Progenitor cell of endocrine pancreas (in vitro differentiated cells): ENCODE results near the gene ITLN1. TPM values are rescaled to one million over a fixed set of nuclear protein-coding genes. Genes with fewer than 3 reads are reported as not detected.
"Not testable (repeated sequence)": the region's sequence is repeated elsewhere in the genome, so short reads cannot be mapped to it uniquely, and the experiment has no call there.

Experiments
- DNase-seq: peaks from one replicate; pipeline ENCODE4 v3.0.0; 2021; ENCODE audit warnings: low spot score; ENCODE audit not compliant: unreplicated experiment
- H3K27ac Mint-ChIP-seq: 2 replicates; pipeline ENCODE4 v1.8.0; 2021; ENCODE audit warnings: mild to moderate bottlenecking, moderate library complexity, mixed read lengths
- H3K27me3 Mint-ChIP-seq: 2 replicates; pipeline ENCODE4 v1.8.0; 2021; ENCODE audit warnings: mixed read lengths
- H3K36me3 Mint-ChIP-seq: 2 replicates; pipeline ENCODE4 v1.8.0; 2022; ENCODE audit warnings: mixed read lengths; ENCODE audit not compliant: insufficient read depth
- H3K4me1 Mint-ChIP-seq: 2 replicates; pipeline ENCODE4 v1.8.0; 2021; ENCODE audit warnings: low read depth, mixed read lengths
- H3K4me3 Mint-ChIP-seq: 2 replicates; pipeline ENCODE4 v1.8.0; 2021; ENCODE audit warnings: low read depth, mild to moderate bottlenecking, moderate library complexity, mixed read lengths
- H3K9me3 Mint-ChIP-seq: 2 replicates; pipeline ENCODE4 v1.8.0; 2021; ENCODE audit warnings: low read depth, mixed read lengths
- total RNA-seq: library from RNA; stranded (reverse); gene quantifications from 2 replicates; pipeline ENCODE4 v1.2.1, GENCODE V29; 2021
- TF ChIP-seq, protein P1 (sequence below): fragments of 200-600 bp; sonication (generic); IDR thresholded peaks from one replicate; pipeline ENCODE4 v1.5.0; 2021; ENCODE audit warnings: antibody characterized with exemption, mild to moderate bottlenecking; ENCODE audit not compliant: unreplicated experiment

The ITLN1 gene
- total RNA-seq, 1 donor from 2014 or later, result not detected

DNA sequence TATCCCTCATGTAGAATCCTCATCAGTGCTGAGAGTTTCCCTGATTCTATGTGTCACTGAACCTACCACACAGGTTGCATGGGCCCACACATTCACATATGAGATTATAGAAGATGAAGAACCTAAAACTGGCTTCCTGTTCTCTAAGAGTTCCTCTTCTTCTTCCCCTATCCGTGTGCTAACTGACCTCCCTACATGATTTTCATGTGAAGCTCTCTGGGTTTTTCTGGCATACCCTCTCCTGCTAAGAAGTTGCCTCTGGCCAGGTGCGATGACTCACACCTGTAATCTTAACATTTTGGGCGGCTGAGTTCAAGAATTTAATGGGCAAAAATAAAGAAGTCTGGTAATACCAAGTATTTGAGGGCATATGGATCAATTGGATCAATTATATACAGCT is 16.8 kb downstream of the ITLN1 start:
- Mint-ChIP-seq H3K36me3 (no peaks in the 10 kb centered on the region), H3K27ac (no peak overlapping the region), H3K27me3 (peaks cover 5% of the 10 kb centered on the region), H3K4me3 (no peak overlapping the region), H3K9me3 (peaks cover under 1% of the 10 kb centered on the region), H3K4me1 (peaks cover 22% of the 10 kb centered on the region)
- TF ChIP-seq, protein P1, sequence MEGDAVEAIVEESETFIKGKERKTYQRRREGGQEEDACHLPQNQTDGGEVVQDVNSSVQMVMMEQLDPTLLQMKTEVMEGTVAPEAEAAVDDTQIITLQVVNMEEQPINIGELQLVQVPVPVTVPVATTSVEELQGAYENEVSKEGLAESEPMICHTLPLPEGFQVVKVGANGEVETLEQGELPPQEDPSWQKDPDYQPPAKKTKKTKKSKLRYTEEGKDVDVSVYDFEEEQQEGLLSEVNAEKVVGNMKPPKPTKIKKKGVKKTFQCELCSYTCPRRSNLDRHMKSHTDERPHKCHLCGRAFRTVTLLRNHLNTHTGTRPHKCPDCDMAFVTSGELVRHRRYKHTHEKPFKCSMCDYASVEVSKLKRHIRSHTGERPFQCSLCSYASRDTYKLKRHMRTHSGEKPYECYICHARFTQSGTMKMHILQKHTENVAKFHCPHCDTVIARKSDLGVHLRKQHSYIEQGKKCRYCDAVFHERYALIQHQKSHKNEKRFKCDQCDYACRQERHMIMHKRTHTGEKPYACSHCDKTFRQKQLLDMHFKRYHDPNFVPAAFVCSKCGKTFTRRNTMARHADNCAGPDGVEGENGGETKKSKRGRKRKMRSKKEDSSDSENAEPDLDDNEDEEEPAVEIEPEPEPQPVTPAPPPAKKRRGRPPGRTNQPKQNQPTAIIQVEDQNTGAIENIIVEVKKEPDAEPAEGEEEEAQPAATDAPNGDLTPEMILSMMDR, result no peak
- no peak for DNase-seq

DNA sequence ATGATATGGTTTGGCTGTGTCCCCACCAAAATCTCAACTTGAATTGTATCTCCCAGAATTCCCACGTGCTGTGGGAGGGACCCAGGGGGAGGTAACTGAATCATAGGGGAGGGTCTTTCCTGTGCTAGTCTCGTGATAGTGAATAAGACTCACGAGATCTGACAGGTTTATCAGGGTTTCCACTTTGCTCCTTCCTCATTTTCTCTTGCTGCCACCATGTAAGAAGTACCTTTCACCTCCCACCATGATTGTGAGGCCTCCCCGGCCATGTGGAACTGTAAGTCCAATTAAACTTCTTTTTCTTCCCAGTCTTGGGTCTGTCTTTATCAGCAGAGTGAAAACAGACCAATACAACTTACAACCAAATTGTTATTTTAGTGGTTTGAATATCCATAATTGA is 17.3 kb downstream of the ITLN1 start:
- peaks cover 22% of the 10 kb centered on the region for H3K4me1 Mint-ChIP-seq
- H3K27ac Mint-ChIP-seq, H3K36me3 Mint-ChIP-seq, DNase-seq, H3K9me3 Mint-ChIP-seq, H3K27me3 Mint-ChIP-seq, H3K4me3 Mint-ChIP-seq: not testable (repeated sequence)

DNA sequence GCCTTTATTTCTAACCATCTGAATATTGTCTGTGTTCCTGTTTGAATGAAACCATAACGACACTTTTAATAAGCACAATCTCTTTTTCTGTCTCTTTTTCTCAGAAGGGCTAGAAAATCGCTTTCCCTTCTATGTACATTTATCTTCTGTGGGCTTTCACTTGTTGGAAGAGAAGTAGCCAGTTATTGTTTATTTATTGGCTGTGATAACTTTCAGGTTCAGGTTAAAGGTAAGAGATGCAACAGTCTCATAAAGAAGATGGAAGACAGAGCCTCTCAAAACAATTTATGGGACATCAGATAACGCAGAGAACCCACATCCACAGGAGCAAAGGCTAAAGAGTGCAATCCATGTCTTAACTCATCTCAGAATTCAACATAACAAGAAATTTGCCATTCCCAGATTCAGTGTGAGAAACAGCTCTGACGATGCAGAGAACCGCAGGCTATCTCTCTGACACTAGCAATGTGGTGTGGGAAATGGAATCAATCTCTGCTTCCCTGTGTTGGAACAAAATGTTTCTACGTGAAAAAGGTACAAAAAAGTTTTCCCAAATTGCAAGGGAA is 18.2 kb downstream of the ITLN1 start:
- peaks cover 12% of the 10 kb centered on the region for H3K27me3 Mint-ChIP-seq
- no peaks in the 10 kb centered on the region for H3K36me3 Mint-ChIP-seq
- peaks cover 22% of the 10 kb centered on the region for H3K4me1 Mint-ChIP-seq
- H3K9me3 Mint-ChIP-seq, result no peaks in the 10 kb centered on the region
- H3K27ac Mint-ChIP-seq, result no peak overlapping the region
- DNase-seq, result no peak
- TF ChIP-seq, protein P1, result no peak
- H3K4me3 Mint-ChIP-seq, result no peak overlapping the region

DNA sequence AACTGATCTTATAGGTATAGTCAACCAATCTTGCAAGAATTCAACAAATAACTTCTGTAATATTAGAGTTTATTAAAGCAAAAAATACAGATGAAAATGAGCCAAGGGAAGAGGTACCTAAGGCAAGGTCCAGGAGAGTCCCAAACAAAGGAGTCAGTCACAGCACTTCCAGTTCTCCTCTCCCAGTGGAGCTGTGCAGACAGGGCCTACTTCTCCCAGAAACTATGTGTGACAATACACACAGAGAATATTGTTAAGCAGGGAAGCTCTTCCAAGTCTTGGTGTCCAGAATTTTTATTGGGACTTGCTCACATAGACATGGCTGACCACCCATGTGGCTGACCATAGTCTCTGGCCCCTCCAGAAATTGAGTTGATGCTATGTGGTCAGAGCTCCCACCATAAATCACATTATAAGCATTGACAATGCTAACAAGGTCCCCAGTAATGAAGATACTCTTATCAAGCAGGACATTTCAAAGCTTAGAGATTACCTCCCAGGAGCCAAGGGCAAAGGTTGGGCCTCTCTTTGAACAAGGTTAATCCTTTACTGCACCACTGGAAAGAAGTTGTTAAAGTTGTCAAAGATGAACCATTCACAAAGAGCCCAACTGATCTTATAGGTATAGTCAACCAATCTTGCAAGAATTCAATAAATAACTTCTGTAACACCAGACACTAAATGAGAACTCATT is 18.8 kb downstream of the ITLN1 start:
- H3K4me1 Mint-ChIP-seq, result peaks cover 22% of the 10 kb centered on the region
- H3K36me3 Mint-ChIP-seq, result no peaks in the 10 kb centered on the region
- H3K27me3 Mint-ChIP-seq, result peaks cover 12% of the 10 kb centered on the region
- no peak overlapping the region for H3K4me3 Mint-ChIP-seq
- TF ChIP-seq, protein P1, result no peak
- no peak overlapping the region for H3K27ac Mint-ChIP-seq
- H3K9me3 Mint-ChIP-seq, result no peaks in the 10 kb centered on the region
- no peak for DNase-seq

DNA sequence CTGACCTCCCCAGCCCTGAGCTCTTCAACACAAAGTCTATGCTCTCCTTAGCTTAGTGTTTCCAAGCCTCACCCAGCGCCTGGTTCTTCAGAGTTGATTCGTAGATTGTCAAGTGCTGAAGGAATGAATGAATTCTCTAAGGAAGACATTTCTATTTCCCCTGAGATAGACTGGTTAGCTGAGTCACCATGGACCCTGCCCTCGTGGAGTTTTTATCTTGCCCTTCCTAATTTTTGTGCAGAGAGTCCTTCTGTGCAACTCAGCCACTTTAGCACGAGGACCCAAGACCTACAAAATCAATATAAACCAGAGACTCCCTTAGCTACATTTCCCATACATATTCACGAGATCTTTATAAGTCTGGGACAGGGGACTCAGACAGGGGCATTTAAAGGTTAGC is 19.6 kb downstream of the ITLN1 start:
- Mint-ChIP-seq H3K27me3 (peaks cover 12% of the 10 kb centered on the region), H3K4me1 (peaks cover 22% of the 10 kb centered on the region), H3K27ac (no peak overlapping the region), H3K36me3 (no peaks in the 10 kb centered on the region), H3K4me3 (no peak overlapping the region), H3K9me3 (no peaks in the 10 kb centered on the region)
- no peak for DNase-seq
- TF ChIP-seq, protein P1, result no peak

DNA sequence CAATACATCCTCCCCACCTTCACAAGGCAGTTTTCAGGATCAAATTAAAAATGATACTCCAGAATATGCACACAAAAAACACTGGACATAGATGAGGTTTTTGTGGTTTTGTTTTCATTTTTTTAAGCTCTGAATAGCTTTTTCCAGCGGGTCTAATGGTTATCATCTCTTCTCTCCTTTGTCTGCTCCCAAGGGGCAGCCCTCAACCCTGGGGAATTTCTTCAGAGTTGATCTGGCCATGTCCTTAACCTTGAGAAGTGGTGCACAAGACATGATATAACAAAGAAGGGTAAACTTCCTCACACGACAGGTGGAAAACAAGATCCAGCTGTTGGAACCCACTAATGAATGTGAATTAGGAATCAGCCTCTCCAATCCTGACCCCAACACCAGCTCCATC is 20.8 kb downstream of the ITLN1 start:
- TF ChIP-seq, protein P1, result no peak
- Mint-ChIP-seq H3K4me3 (no peak overlapping the region), H3K4me1 (peaks cover 22% of the 10 kb centered on the region), H3K36me3 (no peaks in the 10 kb centered on the region), H3K27ac (no peak overlapping the region), H3K9me3 (no peaks in the 10 kb centered on the region), H3K27me3 (peaks cover 12% of the 10 kb centered on the region)
- DNase-seq, result no peak
